HepG2 (cell line): ENCODE results near the gene TBX6. TPM values are rescaled to one million over a fixed set of nuclear protein-coding genes. Genes with fewer than 3 reads are reported as not detected.

ENCODE experiments used
- ATAC-seq: fragments of 200-7000 bp; cut with Tn5 transposase; 3 replicates; pipeline ENCODE4 v1.9.1; 2020; ENCODE audit warnings: mild to moderate bottlenecking, moderate library complexity
- BruUV-seq: library from RNA; stranded (reverse); fragments of 400-500 nt; replicated peaks from 2 replicates; lab custom pipeline; 2021; lab: Mats Ljungman, UMichigan
- CTCF ChIA-PET: fragments of 300-600 bp; formaldehyde crosslinking; extraction: SDS; loops from one replicate; lab custom pipeline; 2021; ENCODE audit warnings: low total read pairs, inconsistent platforms, low intra/inter-chr PET ratio; lab: Yijun Ruan, JAX
- POLR2A ChIA-PET: fragments of 350-600 bp; sonication (Branson Sonifier 250); formaldehyde crosslinking; loops from one replicate; lab custom pipeline; 2020; ENCODE audit warnings: antibody characterized with exemption, inconsistent platforms; lab: Yijun Ruan, JAX
- DNase-seq: peaks from one replicate; pipeline ENCODE4 v3.0.0-alpha.2; 2015; ENCODE audit warnings: low spot score
- FAIRE-seq: peaks from 3 replicates; lab custom pipeline; 2011; peaks lifted over from hg19 to GRCh38; lab: Jason Lieb, UNC
- H2AFZ ChIP-seq: one replicate; pipeline ENCODE4 v1.6.1; 2011; ENCODE audit warnings: low read length, inconsistent platforms
- H3K27ac ChIP-seq: fragments of 300-600 bp; 3 replicates; pipeline ENCODE4 v1.8.0; 2011; ENCODE audit warnings: mixed run types, mild to moderate bottlenecking, mixed read lengths, low read length, inconsistent platforms; ENCODE audit not compliant: insufficient read depth; ENCODE audit errors: extremely low read length
- H3K27me3 ChIP-seq, 2 experiments: fragments of 200-600 bp in 1 of 2; 2 replicates in 1 of 2; 3 replicates in 1 of 2; pipeline versions ENCODE4 v1.6.0 to v1.8.0; 2011; ENCODE audit warnings: low read length in 2 of 2, mild to moderate bottlenecking in 2 of 2, moderate library complexity in 2 of 2, inconsistent platforms in 1 of 2; ENCODE audit not compliant: insufficient read depth in 2 of 2, control insufficient read depth in 1 of 2
- H3K36me3 ChIP-seq, 2 experiments: fragments of 200-600 bp in 1 of 2; replicated peaks in 1 of 2; 2 replicates in 1 of 2; 3 replicates in 1 of 2; pipeline versions ENCODE4 v1.5.1 to v1.8.0; 2011; ENCODE audit warnings: low read length in 2 of 2, inconsistent platforms in 1 of 2; ENCODE audit not compliant: insufficient read depth in 2 of 2, control insufficient read depth in 1 of 2
- H3K4me1 ChIP-seq: 2 replicates; pipeline ENCODE4 v1.5.1; 2012; ENCODE audit warnings: low read length, inconsistent platforms; ENCODE audit not compliant: insufficient read depth
- H3K4me2 ChIP-seq: 2 replicates; pipeline ENCODE4 v1.6.0; 2011; ENCODE audit warnings: low read depth, low read length, inconsistent platforms
- H3K4me3 ChIP-seq, 3 experiments: fragments of 200-600 bp in 1 of 3; sonication (generic), shearing (Covaris generic) in 1 of 3; replicated peaks in 1 of 3; 2 replicates each; pipeline ENCODE4 v1.5.1; 2011 to 2016; ENCODE audit warnings: low read length in 3 of 3, inconsistent platforms in 2 of 3, low read depth in 2 of 3, mild to moderate bottlenecking in 2 of 3, control low read depth in 1 of 3, mixed read lengths in 1 of 3; ENCODE audit not compliant: insufficient read depth in 1 of 3
- H3K79me2 ChIP-seq: one replicate; pipeline ENCODE4 v1.6.1; 2011; ENCODE audit warnings: low read length, inconsistent platforms; ENCODE audit not compliant: insufficient read depth
- H3K9ac ChIP-seq: 2 replicates; pipeline ENCODE4 v1.6.0; 2011; ENCODE audit warnings: mild to moderate bottlenecking, low read depth, low read length, inconsistent platforms; ENCODE audit not compliant: insufficient read depth
- H3K9me3 ChIP-seq: 2 replicates; pipeline ENCODE4 v1.5.1; 2012; ENCODE audit warnings: mild to moderate bottlenecking, low read length
- H4K20me1 ChIP-seq: 2 replicates; pipeline ENCODE4 v1.6.0; 2011; ENCODE audit warnings: inconsistent platforms, mild to moderate bottlenecking, low read length, moderate library complexity; ENCODE audit not compliant: insufficient read depth
- PHF8 ChIP-seq: sonication (generic); formaldehyde crosslinking; IDR thresholded peaks from 2 replicates; pipeline ENCODE4 v1.5.0; 2020; ENCODE audit warnings: missing genetic modification reagents
- REPIN1 ChIP-seq: sonication (generic); formaldehyde crosslinking; IDR thresholded peaks from 2 replicates; pipeline ENCODE4 v1.8.0; 2022; ENCODE audit warnings: missing genetic modification reagents, low read depth, mild to moderate bottlenecking, borderline replicate concordance
- THAP9 ChIP-seq: sonication (generic); formaldehyde crosslinking; IDR thresholded peaks from 2 replicates; pipeline ENCODE4; 2020; ENCODE audit warnings: missing genetic modification reagents, mild to moderate bottlenecking, borderline replicate concordance
- UBTF ChIP-seq: sonication (generic); formaldehyde crosslinking; IDR thresholded peaks from 2 replicates; pipeline ENCODE4 v1.4.0; 2020; ENCODE audit warnings: mild to moderate bottlenecking, missing genetic modification reagents
- WGBS: methylation state at CpG from one replicate; pipeline ENCODE4 v1.1.6; 2017; ENCODE audit warnings: low lambda C conversion rate; 5-methylcytosine and 5-hydroxymethylcytosine counted together
- in situ Hi-C: cut with HindIII; loops from 2 replicates; pipeline ENCODE4 v1.10.0; 2017; ENCODE audit warnings: low pct_unique_long_range_greater_than_20kb; ENCODE audit not compliant: extremely low pct_ligation_motif_present
- intact Hi-C: fragments of 100-400 bp; cut with micrococcal nuclease; formaldehyde crosslinking; loops from one replicate; pipeline ENCODE4 v1.10.0; 2022; ENCODE audit not compliant: unreplicated experiment
- polyA plus RNA-seq, 8 experiments: library from polyadenylated mRNA; depleted of rRNA in 3 of 8; stranded (reverse) in 7 of 8; unstranded in 1 of 8; fragments of >200 nt; fragmentation: Illumina TruSeq in 4 of 8; extraction: Trizol in 4 of 8; gene quantifications; 2 replicates each; pipeline versions ENCODE4 v1.2.1 to v1.2.3, GENCODE V29; 2011 to 2016; ENCODE audit warnings: low read depth in 4 of 8, missing spikeins in 1 of 8, mixed read lengths in 1 of 8; ENCODE audit not compliant: insufficient read depth in 1 of 8
- total RNA-seq, 5 experiments: library from RNA; depleted of rRNA; stranded (reverse); fragments of >200 nt; fragmentation: Illumina TruSeq; extraction: Trizol; gene quantifications; 2 replicates each; pipeline ENCODE4 v1.2.3, GENCODE V29; 2016; ENCODE audit warnings: low read depth in 1 of 5

TBX6 gene
- total and polyA plus RNA-seq, 2 of the 13 experiments (the other 11 are each of a cell fraction or from before 2014, with no cell fraction given) = 0.24 to 0.42 TPM

- intact Hi-C loops (no loop called here), in situ Hi-C loops (loop anchor here (25.0 kb wide), 1 partner anchor 560 kb away; no protein-coding TSS in a partner anchor)
- no TSS peak for BruUV-seq
- Histone ChIP-seq H3K27ac (peak overlapping the region; percentile 82), H3K4me2 (peak overlapping the region; percentile 91), H3K79me2 (peaks cover 51% of the 10 kb centered on the region), H4K20me1 (peaks cover 16% of the 10 kb centered on the region), H3K9me3 (no peaks in the 10 kb centered on the region), H3K4me1 (peaks cover 68% of the 10 kb centered on the region), H3K27me3 (no peaks in the 10 kb centered on the region; a peak in 1 of 5 replicates), H3K4me3 (peak overlapping the region; percentile 81 to 98 (median 90); a peak in 3 of 6 replicates), H2AFZ (no peak overlapping the region)
- no peak for FAIRE-seq
- 85% methylated on average over 6 of the region's 6 CpGs for WGBS
- no peak for ATAC-seq
- ChIA-PET CTCF (no interaction called here), POLR2A (interaction anchor here (0.6 to 4.4 kb wide), 4 partner anchors 11 to 17 kb away, joined by 3 to 28 read pairs (median 4); partner anchors contain the start of gene ALDOA)
- TF ChIP-seq REPIN1 (0 out of 2 replicates have a peak, but pooled peaks have one; percentile 18), THAP9 (CRISPR knock-in tag) (0 out of 2 replicates have a peak, but pooled peaks have one; percentile 24), PHF8 (CRISPR knock-in tag) (no peak), UBTF (CRISPR knock-in tag) (0 out of 2 replicates have a peak, but pooled peaks have one; percentile 23)
- TF ChIP-seq, all 625 proteins: peak for 3
- peak overlapping the region; percentile 90 for H3K9ac ChIP-seq
- no peak for DNase-seq
- H3K36me3 ChIP-seq = peaks cover 19 to 39% of the 10 kb centered on the region in 2 experiments
Observed at GRCh38 chr16:30077656-30078055, 14.1 kb downstream of the TBX6 start.
